DOHH2 (cell line): ENCODE data around the gene COL11A2.

Experiments
- H3F3A ChIP-seq: fragments of 200-600 bp; sonication (generic), shearing (Covaris generic); 2 replicates; pipeline ENCODE4 v1.6.0; 2016; ENCODE audit warnings: antibody characterized with exemption, mild to moderate bottlenecking; ENCODE audit not compliant: control insufficient read depth, insufficient read depth
- H3K27ac ChIP-seq: fragments of 200-600 bp; sonication (generic); 2 replicates; pipeline ENCODE4 v1.5.1; 2014; ENCODE audit warnings: low read depth, mild to moderate bottlenecking, low read length, moderate library complexity
- H3K27me3 ChIP-seq: fragments of 200-600 bp; sonication (generic); 2 replicates; pipeline ENCODE4 v1.6.1; 2014; ENCODE audit warnings: mild to moderate bottlenecking, low read length, mixed read lengths; ENCODE audit not compliant: control insufficient read depth
- H3K36me3 ChIP-seq: fragments of 200-600 bp; sonication (generic); 2 replicates; pipeline ENCODE4 v1.6.1; 2014; ENCODE audit warnings: mild to moderate bottlenecking, low read length, moderate library complexity, mixed read lengths; ENCODE audit not compliant: control insufficient read depth
- H3K4me1 ChIP-seq: fragments of 200-600 bp; sonication (generic); 2 replicates; pipeline ENCODE4 v1.6.1; 2014; ENCODE audit warnings: mild to moderate bottlenecking, low read length, mixed read lengths; ENCODE audit not compliant: control insufficient read depth
- H3K4me2 ChIP-seq: fragments of 200-600 bp; sonication (generic); 2 replicates; pipeline ENCODE4 v1.6.0; 2014; ENCODE audit warnings: mild to moderate bottlenecking, low read length, moderate library complexity
- H3K4me3 ChIP-seq: fragments of 200-600 bp; sonication (generic); 2 replicates; pipeline ENCODE4 v1.5.1; 2014; ENCODE audit warnings: mild to moderate bottlenecking, low read length, mixed read lengths
- H3K79me2 ChIP-seq: fragments of 200-600 bp; sonication (generic); 2 replicates; pipeline ENCODE4 v1.6.1; 2014; ENCODE audit warnings: mild to moderate bottlenecking, low read length, mixed read lengths; ENCODE audit not compliant: control insufficient read depth
- H3K9me2 ChIP-seq: fragments of 200-600 bp; sonication (generic); replicated peaks from 2 replicates; pipeline ENCODE4 v1.6.1; 2014; ENCODE audit warnings: mild to moderate bottlenecking, low read length, mixed read lengths; ENCODE audit not compliant: control insufficient read depth
- H3K9me3 ChIP-seq: fragments of 200-600 bp; sonication (generic); 2 replicates; pipeline ENCODE4 v1.6.1; 2014; ENCODE audit warnings: antibody characterized with exemption, low read length, mixed read lengths; ENCODE audit not compliant: control insufficient read depth, insufficient read depth
- H4K20me1 ChIP-seq: fragments of 200-600 bp; sonication (generic); 2 replicates; pipeline ENCODE4 v1.6.0; 2014; ENCODE audit warnings: low read depth, mild to moderate bottlenecking, antibody characterized with exemption, low read length, moderate library complexity; ENCODE audit not compliant: control insufficient read depth, insufficient read depth
- CTCF ChIP-seq: fragments of 200-600 bp; sonication (generic); IDR thresholded peaks from one replicate; pipeline ENCODE4 v1.5.1; 2014; ENCODE audit warnings: antibody characterized with exemption, mild to moderate bottlenecking, low read depth, low read length; ENCODE audit not compliant: poor library complexity, severe bottlenecking
- EZH2phosphoT487 ChIP-seq: fragments of 200-600 bp; sonication (generic); IDR thresholded peaks from 2 replicates; pipeline ENCODE4 v1.6.1; 2017; ENCODE audit warnings: borderline replicate concordance, mild to moderate bottlenecking, antibody characterized with exemption, low read length, moderate library complexity, mixed read lengths

The COL11A2 gene

GRCh38 chr6:33187809-33188208, 4.5 kb downstream of the COL11A2 start:
- TF ChIP-seq CTCF, result no peak
- Histone ChIP-seq H3K4me3 (no peak overlapping the region), H3K9me2 (no peaks in the 10 kb centered on the region), H3K27ac (no peak overlapping the region), H3K4me1 (peaks cover 20% of the 10 kb centered on the region), H3K36me3 (peaks cover 11% of the 10 kb centered on the region), H3K79me2 (no peaks in the 10 kb centered on the region), H3K27me3 (peaks cover 28% of the 10 kb centered on the region), H3K9me3 (peaks cover 17% of the 10 kb centered on the region), H4K20me1 (no peaks in the 10 kb centered on the region), H3F3A (no peaks in the 10 kb centered on the region), H3K4me2 (no peak overlapping the region)

GRCh38 chr6:33185654-33186187, 6.5 kb downstream of the COL11A2 start:
- Histone ChIP-seq H3F3A (no peaks in the 10 kb centered on the region), H3K9me2 (no peaks in the 10 kb centered on the region), H3K4me1 (peaks cover 14% of the 10 kb centered on the region), H3K9me3 (peaks cover 19% of the 10 kb centered on the region), H3K4me3 (no peak overlapping the region), H3K79me2 (no peaks in the 10 kb centered on the region), H3K27me3 (peaks cover 8% of the 10 kb centered on the region; the same call in 1 of the 2 replicates), H4K20me1 (no peaks in the 10 kb centered on the region), H3K27ac (no peak overlapping the region), H3K36me3 (peaks cover 11% of the 10 kb centered on the region), H3K4me2 (no peak overlapping the region)
- TF ChIP-seq EZH2phosphoT487 (no peak), CTCF (no peak)

GRCh38 chr6:33185190-33185589, 7.1 kb downstream of the COL11A2 start:
- Histone ChIP-seq H3K79me2 (no peaks in the 10 kb centered on the region), H3K4me3 (no peak overlapping the region), H3K27me3 (peaks cover 8% of the 10 kb centered on the region; the same call in 1 of the 2 replicates), H3K36me3 (peaks cover 11% of the 10 kb centered on the region), H4K20me1 (no peaks in the 10 kb centered on the region), H3K9me3 (peaks cover 19% of the 10 kb centered on the region), H3K9me2 (no peaks in the 10 kb centered on the region), H3K4me1 (peaks cover 14% of the 10 kb centered on the region), H3F3A (no peaks in the 10 kb centered on the region), H3K4me2 (no peak overlapping the region), H3K27ac (no peak overlapping the region)
- TF ChIP-seq EZH2phosphoT487 (no peak), CTCF (no peak)
